GM20431 (cell line): ENCODE measurements around the gene GNGT1.

ENCODE experiments used
- in situ Hi-C: fragments of 300-500 bp; cut with MseI, MboI; formaldehyde crosslinking; loops from one replicate; pipeline ENCODE4 v1.15.0; 2020; ENCODE audit warnings: low sequenced_read_pairs; ENCODE audit not compliant: unreplicated experiment

The GNGT1 gene

GRCh38 chr7:93906267-93906666 is at the start of gene GNGT1:
TSS of gene GNGT1 (plus strand) at chr7:93906567. CDS start at chr7:93906747, 180 bp downstream.
- in situ Hi-C loops = loop anchor here (10.0 kb wide), 1 partner anchor 189 kb away; no protein-coding TSS in a partner anchor

GRCh38 chr7:93858857-93859256 is 47.5 kb upstream of the GNGT1 start:
- in situ Hi-C loops = no loop called here

- in situ Hi-C loops = no loop called here
Observed at GRCh38 chr7:93860261-93860660, 46.1 kb upstream of the GNGT1 start.

- in situ Hi-C loops = no loop called here
Observed at GRCh38 chr7:93861325-93861949, 44.9 kb upstream of the GNGT1 start.

- in situ Hi-C loops = no loop called here
Observed at GRCh38 chr7:93862651-93863050, 43.7 kb upstream of the GNGT1 start.

GRCh38 chr7:93866886-93867285 is 39.5 kb upstream of the GNGT1 start:
- in situ Hi-C loops = no loop called here

- in situ Hi-C loops = no loop called here
Observed at GRCh38 chr7:93873998-93874574, 32.3 kb upstream of the GNGT1 start.

GRCh38 chr7:93877742-93878141 is 28.6 kb upstream of the GNGT1 start:
- in situ Hi-C loops = loop anchor here (25.0 kb wide), 1 partner anchor 360 kb away; no protein-coding TSS in a partner anchor

- in situ Hi-C loops = loop anchor here (25.0 kb wide), 1 partner anchor 358 kb away; no protein-coding TSS in a partner anchor
Observed at GRCh38 chr7:93879356-93879755, 27.0 kb upstream of the GNGT1 start.

- in situ Hi-C loops = loop anchor here (25.0 kb wide), 1 partner anchor 355 kb away; no protein-coding TSS in a partner anchor
Observed at GRCh38 chr7:93882468-93882867, 23.9 kb upstream of the GNGT1 start.

- in situ Hi-C loops = loop anchor here (25.0 kb wide), 1 partner anchor 354 kb away; no protein-coding TSS in a partner anchor
Observed at GRCh38 chr7:93883078-93883916, 23.1 kb upstream of the GNGT1 start.

GRCh38 chr7:93883917-93884345 is 22.4 kb upstream of the GNGT1 start:
- in situ Hi-C loops = loop anchor here (25.0 kb wide), 1 partner anchor 353 kb away; no protein-coding TSS in a partner anchor

GRCh38 chr7:93884541-93884940 is 21.8 kb upstream of the GNGT1 start:
- in situ Hi-C loops = loop anchor here (25.0 kb wide), 1 partner anchor 353 kb away; no protein-coding TSS in a partner anchor

GRCh38 chr7:93889261-93889660 is 17.1 kb upstream of the GNGT1 start:
- in situ Hi-C loops = loop anchor here (25.0 kb wide), 1 partner anchor 348 kb away; no protein-coding TSS in a partner anchor

GRCh38 chr7:93890041-93890463 is 16.3 kb upstream of the GNGT1 start:
- in situ Hi-C loops = loop anchor here (25.0 kb wide), 1 partner anchor 347 kb away; no protein-coding TSS in a partner anchor

- in situ Hi-C loops = loop anchor here (25.0 kb wide), 1 partner anchor 347 kb away; no protein-coding TSS in a partner anchor
Observed at GRCh38 chr7:93890464-93891068, 15.8 kb upstream of the GNGT1 start, which contains the start of gene TFPI2. TSS of gene TFPI2 (minus strand) at chr7:93890753. CDS start at chr7:93890678, 75 bp downstream.

- in situ Hi-C loops = loop anchor here (25.0 kb wide), 1 partner anchor 343 kb away; no protein-coding TSS in a partner anchor
Observed at GRCh38 chr7:93894426-93894825, 11.9 kb upstream of the GNGT1 start.

- in situ Hi-C loops = loop anchor here (25.0 kb wide), 1 partner anchor 342 kb away; no protein-coding TSS in a partner anchor
Observed at GRCh38 chr7:93894966-93895640, 11.3 kb upstream of the GNGT1 start.
